K562 (cell line): ENCODE measurements around the gene MFSD2B. TPM values are rescaled to one million over a fixed set of nuclear protein-coding genes. Genes with fewer than 3 reads are reported as not detected.

ENCODE experiments used
- CBFB ChIP-seq: sonication (generic); formaldehyde crosslinking; IDR thresholded peaks from 2 replicates; pipeline ENCODE4 v1.4.0; 2020; ENCODE audit warnings: mild to moderate bottlenecking, missing genetic modification reagents
- CXXC5 ChIP-seq: fragments of 250-450 bp; sonication (Bioruptor Pico); IDR thresholded peaks from 2 replicates; pipeline ENCODE4 v1.8.0; 2022; ENCODE audit warnings: inconsistent platforms, mild to moderate bottlenecking, moderate library complexity
- FOSL1 ChIP-seq: fragments of 200-800 bp; sonication (Bioruptor generic); conservative IDR thresholded peaks from 2 replicates; pipeline ENCODE4 v1.6.1; 2016; ENCODE audit warnings: missing genetic modification characterization, missing compliant biosample characterization
- HDAC3 ChIP-seq: fragments of 450-650 bp; IDR thresholded peaks from 2 replicates; pipeline ENCODE4 v1.6.1; 2018; ENCODE audit warnings: borderline replicate concordance, mild to moderate bottlenecking, moderate library complexity; ENCODE audit not compliant: partially characterized antibody
- JUN ChIP-seq, 2 experiments: sonication (generic) in 1 of 2; formaldehyde crosslinking in 1 of 2; IDR thresholded peaks; 2 replicates each; pipeline versions ENCODE4 v1.6.1 to v1.8.0; 2012 to 2022; ENCODE audit warnings: borderline replicate concordance in 2 of 2, mild to moderate bottlenecking in 2 of 2, improper control_type of control experiment in 1 of 2, low read depth in 1 of 2, low read length in 1 of 2, missing genetic modification reagents in 1 of 2
- MTA3 ChIP-seq: fragments of 450-650 bp; formaldehyde crosslinking; IDR thresholded peaks from 2 replicates; pipeline ENCODE4 v1.6.1; 2017; ENCODE audit warnings: mild to moderate bottlenecking, borderline replicate concordance
- MTF1 ChIP-seq: fragments of 250-450 bp; sonication (Bioruptor Pico); IDR thresholded peaks from 2 replicates; pipeline ENCODE4 v1.9.0; 2021; ENCODE audit warnings: moderate library complexity, mild to moderate bottlenecking, inconsistent platforms, borderline replicate concordance
- NCOR1 ChIP-seq: fragments of 450-650 bp; IDR thresholded peaks from 2 replicates; pipeline ENCODE4 v1.6.1; 2016; ENCODE audit warnings: mild to moderate bottlenecking, moderate library complexity
- PHB2 ChIP-seq: fragments of 450-650 bp; IDR thresholded peaks from 2 replicates; pipeline ENCODE4 v1.6.1; 2017; ENCODE audit warnings: low read depth
- SAP30 ChIP-seq: fragments of 200-600 bp; sonication (generic); IDR thresholded peaks from 2 replicates; pipeline ENCODE4 v1.6.1; 2012; ENCODE audit warnings: borderline replicate concordance, low read depth, mild to moderate bottlenecking, moderate library complexity, low read length, control low read depth, inconsistent platforms; ENCODE audit not compliant: insufficient read depth, poor library complexity, severe bottlenecking
- TRIM24 ChIP-seq, 2 experiments: fragments of 450-650 bp; IDR thresholded peaks; 2 replicates each; pipeline ENCODE4 v1.6.1; 2016
- ZNF583 ChIP-seq: fragments of 250-450 bp; sonication (Bioruptor Pico); IDR thresholded peaks from 2 replicates; pipeline ENCODE4 v1.4.0; 2020
- polyA plus RNA-seq, 8 experiments: library from polyadenylated mRNA; depleted of rRNA in 4 of 8; stranded (reverse) in 5 of 8; unstranded in 3 of 8; fragments of >200 nt; fragmentation: Nextera tagmentation in 2 of 8; fragmentation: Illumina TruSeq in 1 of 8; extraction: Ambion mirVana in 2 of 8; extraction: Trizol in 1 of 8; gene quantifications; 2 replicates each; pipeline versions ENCODE4 v1.2.1 to v1.2.3, GENCODE V29; 2011 to 2014; ENCODE audit warnings: inconsistent platforms in 1 of 8, missing spikeins in 1 of 8
- total RNA-seq, 7 experiments: library from RNA; depleted of rRNA in 6 of 7; stranded (reverse); fragments of >200 nt in 6 of 7; fragmentation: Illumina TruSeq in 2 of 7; extraction: Trizol in 2 of 7; gene quantifications; 2 replicates each; pipeline versions ENCODE4 v1.2.1 to v1.2.3, GENCODE V29; 2011 to 2021; ENCODE audit warnings: low replicate concordance in 1 of 7
- TF ChIP-seq, protein P1 (sequence below), 2 experiments: fragments of 450-650 bp; IDR thresholded peaks; 2 replicates each; pipeline ENCODE4 v1.6.1; 2016
- TF ChIP-seq, protein P2 (sequence below): sonication (generic); formaldehyde crosslinking; IDR thresholded peaks from 2 replicates; pipeline ENCODE4 v1.9.0; 2022; ENCODE audit warnings: mild to moderate bottlenecking, missing genetic modification reagents
- TF ChIP-seq, protein P3 (sequence below): sonication (generic); formaldehyde crosslinking; IDR thresholded peaks from 2 replicates; pipeline ENCODE4 v1.8.0; 2023; ENCODE audit warnings: mild to moderate bottlenecking, missing genetic modification reagents
- TF ChIP-seq, protein P4 (sequence below): sonication (generic); formaldehyde crosslinking; IDR thresholded peaks from 2 replicates; pipeline ENCODE4 v1.8.0; 2022; ENCODE audit warnings: mild to moderate bottlenecking, low read depth, missing genetic modification reagents
- TF ChIP-seq, protein P5 (sequence below): fragments of 250-450 bp; sonication (Bioruptor Pico); IDR thresholded peaks from 2 replicates; pipeline ENCODE4 v1.8.0; 2022; ENCODE audit warnings: moderate library complexity, mild to moderate bottlenecking, inconsistent platforms

The MFSD2B gene
- total and polyA plus RNA-seq, 9 of the 15 experiments (the other 6 are each of a cell fraction or from before 2014, with no cell fraction given) = 2.6 to 10.9 (median 6.8) TPM

DNA sequence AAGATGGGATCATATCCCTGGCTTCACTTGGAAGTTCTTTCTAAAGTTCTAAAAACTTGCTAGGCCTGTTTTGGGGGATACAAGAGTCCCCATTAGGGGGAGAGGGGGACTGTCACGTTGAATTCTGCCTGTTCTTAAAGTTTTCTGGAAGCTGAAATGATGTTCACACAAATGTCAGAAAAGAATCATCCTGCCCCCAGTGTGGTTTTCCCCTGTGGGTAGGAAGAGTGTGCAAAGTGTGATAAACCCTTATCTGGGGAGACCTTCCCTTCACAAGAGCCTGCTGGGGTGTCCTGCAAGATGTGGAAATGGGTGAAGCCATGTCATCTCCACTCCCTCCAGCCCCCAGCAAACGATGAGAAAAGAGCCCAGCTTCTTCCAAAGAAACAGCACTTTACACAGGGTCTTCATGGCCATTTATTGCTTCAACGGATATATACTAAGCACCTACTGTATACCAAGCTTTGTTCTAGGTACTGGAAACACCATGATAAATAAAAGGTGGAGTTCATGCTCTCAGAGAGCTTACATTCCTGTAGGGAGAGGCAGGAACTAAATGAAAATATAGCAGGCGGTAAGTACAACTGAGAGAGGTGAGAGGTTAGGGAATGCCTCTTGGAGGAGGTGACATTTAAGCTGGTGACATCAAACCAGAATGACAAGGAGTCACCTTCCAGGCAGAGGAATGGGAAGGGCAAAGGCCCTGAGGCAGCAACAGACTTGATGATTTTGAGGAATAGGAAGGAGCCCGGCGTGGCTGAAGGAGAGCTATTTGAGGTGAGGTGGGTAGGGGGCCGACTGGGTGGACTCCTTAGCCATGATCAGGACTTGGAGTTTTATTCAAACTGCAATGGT lies 1.6 kb downstream of the MFSD2B start (continued):
- TF ChIP-seq FOSL1 (tag) = peak; percentile 73
- peak; percentile 79; the same call in 1 of the 2 replicates for TF ChIP-seq MTA3
- TF ChIP-seq, protein P1, sequence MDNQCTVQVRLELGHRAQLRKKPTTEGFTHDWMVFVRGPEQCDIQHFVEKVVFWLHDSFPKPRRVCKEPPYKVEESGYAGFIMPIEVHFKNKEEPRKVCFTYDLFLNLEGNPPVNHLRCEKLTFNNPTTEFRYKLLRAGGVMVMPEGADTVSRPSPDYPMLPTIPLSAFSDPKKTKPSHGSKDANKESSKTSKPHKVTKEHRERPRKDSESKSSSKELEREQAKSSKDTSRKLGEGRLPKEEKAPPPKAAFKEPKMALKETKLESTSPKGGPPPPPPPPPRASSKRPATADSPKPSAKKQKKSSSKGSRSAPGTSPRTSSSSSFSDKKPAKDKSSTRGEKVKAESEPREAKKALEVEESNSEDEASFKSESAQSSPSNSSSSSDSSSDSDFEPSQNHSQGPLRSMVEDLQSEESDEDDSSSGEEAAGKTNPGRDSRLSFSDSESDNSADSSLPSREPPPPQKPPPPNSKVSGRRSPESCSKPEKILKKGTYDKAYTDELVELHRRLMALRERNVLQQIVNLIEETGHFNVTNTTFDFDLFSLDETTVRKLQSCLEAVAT (IDR thresholded peaks at IDR 0.05) = peak in 1 of 2 experiments; percentile 98; a peak in 3 of 4 replicates
- TF ChIP-seq, protein P2, sequence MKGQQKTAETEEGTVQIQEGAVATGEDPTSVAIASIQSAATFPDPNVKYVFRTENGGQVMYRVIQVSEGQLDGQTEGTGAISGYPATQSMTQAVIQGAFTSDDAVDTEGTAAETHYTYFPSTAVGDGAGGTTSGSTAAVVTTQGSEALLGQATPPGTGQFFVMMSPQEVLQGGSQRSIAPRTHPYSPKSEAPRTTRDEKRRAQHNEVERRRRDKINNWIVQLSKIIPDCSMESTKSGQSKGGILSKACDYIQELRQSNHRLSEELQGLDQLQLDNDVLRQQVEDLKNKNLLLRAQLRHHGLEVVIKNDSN (CRISPR knock-in tag) = no peak
- TF ChIP-seq CXXC5 (CRISPR knock-in tag) = peak; percentile 69; the same call in 1 of the 2 replicates
- peak; percentile 93 to 94 for TF ChIP-seq TRIM24 (IDR thresholded peaks at IDR 0.05)
- TF ChIP-seq, protein P3, sequence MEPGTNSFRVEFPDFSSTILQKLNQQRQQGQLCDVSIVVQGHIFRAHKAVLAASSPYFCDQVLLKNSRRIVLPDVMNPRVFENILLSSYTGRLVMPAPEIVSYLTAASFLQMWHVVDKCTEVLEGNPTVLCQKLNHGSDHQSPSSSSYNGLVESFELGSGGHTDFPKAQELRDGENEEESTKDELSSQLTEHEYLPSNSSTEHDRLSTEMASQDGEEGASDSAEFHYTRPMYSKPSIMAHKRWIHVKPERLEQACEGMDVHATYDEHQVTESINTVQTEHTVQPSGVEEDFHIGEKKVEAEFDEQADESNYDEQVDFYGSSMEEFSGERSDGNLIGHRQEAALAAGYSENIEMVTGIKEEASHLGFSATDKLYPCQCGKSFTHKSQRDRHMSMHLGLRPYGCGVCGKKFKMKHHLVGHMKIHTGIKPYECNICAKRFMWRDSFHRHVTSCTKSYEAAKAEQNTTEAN = no peak
- peak; percentile 36 for TF ChIP-seq SAP30
- TF ChIP-seq MTF1 (CRISPR knock-in tag) = no peak
- peak; percentile 98 for TF ChIP-seq NCOR1
- TF ChIP-seq CBFB (CRISPR knock-in tag) = peak; percentile 93; the same call in 1 of the 2 replicates
- TF ChIP-seq PHB2 = peak; percentile 92
- TF ChIP-seq, protein P4, sequence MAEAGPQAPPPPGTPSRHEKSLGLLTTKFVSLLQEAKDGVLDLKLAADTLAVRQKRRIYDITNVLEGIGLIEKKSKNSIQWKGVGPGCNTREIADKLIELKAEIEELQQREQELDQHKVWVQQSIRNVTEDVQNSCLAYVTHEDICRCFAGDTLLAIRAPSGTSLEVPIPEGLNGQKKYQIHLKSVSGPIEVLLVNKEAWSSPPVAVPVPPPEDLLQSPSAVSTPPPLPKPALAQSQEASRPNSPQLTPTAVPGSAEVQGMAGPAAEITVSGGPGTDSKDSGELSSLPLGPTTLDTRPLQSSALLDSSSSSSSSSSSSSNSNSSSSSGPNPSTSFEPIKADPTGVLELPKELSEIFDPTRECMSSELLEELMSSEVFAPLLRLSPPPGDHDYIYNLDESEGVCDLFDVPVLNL (CRISPR knock-in tag) = no peak
- TF ChIP-seq ZNF583 (CRISPR knock-in tag) = no peak; the same call in 1 of the 2 replicates
- peak; percentile 54; the same call in 1 of the 2 replicates for TF ChIP-seq JUN (IDR thresholded peaks at IDR 0.05; ENCODE audit: borderline replicate concordance, low read depth, low read length)
- TF ChIP-seq JUN (CRISPR knock-in tag; IDR thresholded peaks at IDR 0.05; ENCODE audit: borderline replicate concordance) = no peak
- TF ChIP-seq HDAC3 = peak; percentile 90
- TF ChIP-seq, protein P5, sequence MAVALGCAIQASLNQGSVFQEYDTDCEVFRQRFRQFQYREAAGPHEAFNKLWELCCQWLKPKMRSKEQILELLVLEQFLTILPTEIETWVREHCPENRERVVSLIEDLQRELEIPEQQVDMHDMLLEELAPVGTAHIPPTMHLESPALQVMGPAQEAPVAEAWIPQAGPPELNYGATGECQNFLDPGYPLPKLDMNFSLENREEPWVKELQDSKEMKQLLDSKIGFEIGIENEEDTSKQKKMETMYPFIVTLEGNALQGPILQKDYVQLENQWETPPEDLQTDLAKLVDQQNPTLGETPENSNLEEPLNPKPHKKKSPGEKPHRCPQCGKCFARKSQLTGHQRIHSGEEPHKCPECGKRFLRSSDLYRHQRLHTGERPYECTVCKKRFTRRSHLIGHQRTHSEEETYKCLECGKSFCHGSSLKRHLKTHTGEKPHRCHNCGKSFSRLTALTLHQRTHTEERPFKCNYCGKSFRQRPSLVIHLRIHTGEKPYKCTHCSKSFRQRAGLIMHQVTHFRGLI (CRISPR knock-in tag) = peak; percentile 79; the same call in 1 of the 2 replicates
